Keratinocyte (primary cell): Measurements from ENCODE around the gene ADGRA3. TPM values are rescaled to one million over a fixed set of nuclear protein-coding genes. Genes with fewer than 3 reads are reported as not detected.

Experiments
- DNase-seq: peaks from one replicate; pipeline ENCODE4 v3.0.0-alpha.2; 2011; ENCODE audit warnings: low read depth, missing footprints, low spot score
- FAIRE-seq: peaks from 2 replicates; lab custom pipeline; 2011; peaks lifted over from hg19 to GRCh38; lab: Jason Lieb, UNC
- H2AFZ ChIP-seq: 2 replicates; pipeline ENCODE4 v1.6.0; 2012; ENCODE audit warnings: low read length, control low read depth, inconsistent platforms; ENCODE audit not compliant: control insufficient read depth
- H3K27ac ChIP-seq: 2 replicates; pipeline ENCODE4 v1.5.1; 2011; ENCODE audit warnings: low read length; ENCODE audit not compliant: control insufficient read depth, insufficient read depth
- H3K27me3 ChIP-seq: 3 replicates; pipeline ENCODE4 v1.6.0; 2011; ENCODE audit warnings: low read length; ENCODE audit not compliant: control insufficient read depth, insufficient read depth; ENCODE audit errors: extremely low read depth
- H3K36me3 ChIP-seq, 2 experiments: 2 replicates in 1 of 2; 3 replicates in 1 of 2; pipeline ENCODE4 v1.5.1; 2011; ENCODE audit warnings: low read length in 2 of 2, mild to moderate bottlenecking in 1 of 2; ENCODE audit not compliant: control insufficient read depth in 2 of 2, insufficient read depth in 2 of 2; ENCODE audit errors: extremely low read depth in 1 of 2
- H3K4me1 ChIP-seq: 3 replicates; pipeline ENCODE4 v1.5.1; 2011; ENCODE audit warnings: low read length; ENCODE audit not compliant: control insufficient read depth, insufficient read depth; ENCODE audit errors: extremely low read depth
- H3K4me2 ChIP-seq: 3 replicates; pipeline ENCODE4 v1.6.0; 2011; ENCODE audit warnings: low read depth, low read length; ENCODE audit not compliant: control insufficient read depth, insufficient read depth; ENCODE audit errors: extremely low read depth
- H3K4me3 ChIP-seq, 3 experiments: fragments of 200-600 bp in 1 of 3; sonication (generic) in 1 of 3; 2 replicates in 2 of 3; 3 replicates in 1 of 3; pipeline ENCODE4 v1.5.1; 2011 to 2016; ENCODE audit warnings: low read length in 3 of 3, mild to moderate bottlenecking in 3 of 3, control low read depth in 2 of 3, inconsistent platforms in 1 of 3, low read depth in 1 of 3, mixed read lengths in 1 of 3, mixed run types in 1 of 3, moderate library complexity in 1 of 3; ENCODE audit not compliant: control insufficient read depth in 2 of 3, insufficient read depth in 2 of 3; ENCODE audit errors: extremely low read depth in 1 of 3
- H3K79me2 ChIP-seq: 2 replicates; pipeline ENCODE4 v1.6.0; 2012; ENCODE audit warnings: low read length; ENCODE audit not compliant: control insufficient read depth, insufficient read depth
- H3K9ac ChIP-seq: 3 replicates; pipeline ENCODE4 v1.6.0; 2011; ENCODE audit warnings: low read length; ENCODE audit not compliant: control insufficient read depth, insufficient read depth; ENCODE audit errors: extremely low read depth
- H3K9me1 ChIP-seq: 3 replicates; pipeline ENCODE4 v1.6.0; 2011; ENCODE audit warnings: low read length; ENCODE audit not compliant: control insufficient read depth, insufficient read depth; ENCODE audit errors: extremely low read depth
- H3K9me3 ChIP-seq: 2 replicates; pipeline ENCODE4 v1.5.1; 2012; ENCODE audit warnings: low read depth, low read length; ENCODE audit not compliant: control insufficient read depth
- H4K20me1 ChIP-seq: 3 replicates; pipeline ENCODE4 v1.6.0; 2011; ENCODE audit warnings: low read length; ENCODE audit not compliant: control insufficient read depth, insufficient read depth; ENCODE audit errors: extremely low read depth
- CTCF ChIP-seq, 3 experiments: IDR thresholded peaks in 1 of 3; conservative IDR thresholded peaks in 1 of 3; optimal IDR thresholded peaks in 1 of 3; 2 replicates in 2 of 3; 3 replicates in 1 of 3; pipeline versions ENCODE3 to v1.5.1; 2011; ENCODE audit warnings: low read length in 3 of 3, mild to moderate bottlenecking in 3 of 3, moderate library complexity in 2 of 3, control low read depth in 1 of 3, inconsistent platforms in 1 of 3; ENCODE audit not compliant: insufficient read depth in 2 of 3; ENCODE audit errors: extremely low read depth in 1 of 3
- EZH2 ChIP-seq: IDR thresholded peaks from one replicate; pipeline ENCODE4 v1.6.1; 2012; ENCODE audit warnings: inconsistent platforms, mild to moderate bottlenecking, low read length, moderate library complexity
- dilution Hi-C: fragments of 300-500 bp; cut with MboI; formaldehyde crosslinking; loops from one replicate; pipeline ENCODE4 v1.7.0; 2020; ENCODE audit warnings: low sequenced_read_pairs; ENCODE audit not compliant: extremely low pct_ligation_motif_present
- polyA plus RNA-seq, 5 experiments: library from polyadenylated mRNA; depleted of rRNA in 3 of 5; stranded (reverse) in 3 of 5; stranded (forward) in 1 of 5; unstranded in 1 of 5; fragments of >200 nt; gene quantifications; 1 replicate in 1 of 5; 2 replicates in 3 of 5; 3 replicates in 1 of 5; pipeline versions ENCODE4 v1.2.1 to v1.2.3, GENCODE V29; 2011 to 2012; ENCODE audit warnings: missing spikeins in 2 of 5, low read depth in 1 of 5, low replicate concordance in 1 of 5

Gene ADGRA3
- polyA plus RNA-seq, 1 donor (not counting 4 experiments of a cell fraction or from before 2014, with no cell fraction given) = 38.7 TPM

- Histone ChIP-seq H2AFZ (no peak overlapping the region), H3K27ac (no peak overlapping the region), H3K4me1 (peaks cover 40% of the 10 kb centered on the region), H3K36me3 (no peaks in the 10 kb centered on the region), H3K9ac (no peak overlapping the region), H3K9me1 (no peaks in the 10 kb centered on the region), H3K9me3 (no peaks in the 10 kb centered on the region), H3K4me2 (no peak overlapping the region), H3K27me3 (no peaks in the 10 kb centered on the region), H3K79me2 (peaks cover 92% of the 10 kb centered on the region), H3K4me3 (no peak overlapping the region), H4K20me1 (no peaks in the 10 kb centered on the region)
- dilution Hi-C loops = no loop called here
- no peak for TF ChIP-seq CTCF (optimal IDR thresholded peaks at IDR 0.05 in 1 of 3, IDR thresholded peaks at IDR 0.05 in 1 of 3, conservative IDR thresholded peaks at IDR 0.05 in 1 of 3; ENCODE audit: extremely low read depth in 1 of 3, insufficient read depth in 2 of 3, low read length in 3 of 3)
- no peak for TF ChIP-seq EZH2
- DNase-seq = no peak
- peak; percentile 17 for FAIRE-seq
Observed at GRCh38 chr4:22496165-22496813, 19.6 kb downstream of the ADGRA3 start.

GRCh38 chr4:22493523-22493922 lies 22.3 kb downstream of the ADGRA3 start:
- Histone ChIP-seq H3K36me3 (no peaks in the 10 kb centered on the region), H3K4me1 (peaks cover 12% of the 10 kb centered on the region), H3K9me3 (no peaks in the 10 kb centered on the region), H2AFZ (no peak overlapping the region), H3K27ac (no peak overlapping the region), H3K27me3 (no peaks in the 10 kb centered on the region), H3K4me2 (no peak overlapping the region), H3K9ac (no peak overlapping the region), H3K9me1 (no peaks in the 10 kb centered on the region), H4K20me1 (no peaks in the 10 kb centered on the region), H3K79me2 (peaks cover 90% of the 10 kb centered on the region), H3K4me3 (no peak overlapping the region)
- DNase-seq (no peak), FAIRE-seq (no peak)
- TF ChIP-seq CTCF (optimal IDR thresholded peaks at IDR 0.05 in 1 of 3, IDR thresholded peaks at IDR 0.05 in 1 of 3, conservative IDR thresholded peaks at IDR 0.05 in 1 of 3; ENCODE audit: extremely low read depth in 1 of 3, insufficient read depth in 2 of 3, low read length in 3 of 3) (no peak), EZH2 (no peak)
- dilution Hi-C loops = no loop called here
